Measurements from ENCODE around the gene HOMER2.
"Not testable (repeated sequence)": the region's sequence is repeated elsewhere in the genome, so short reads cannot be mapped to it uniquely, and the experiment has no call there.

The HOMER2 gene

DNA sequence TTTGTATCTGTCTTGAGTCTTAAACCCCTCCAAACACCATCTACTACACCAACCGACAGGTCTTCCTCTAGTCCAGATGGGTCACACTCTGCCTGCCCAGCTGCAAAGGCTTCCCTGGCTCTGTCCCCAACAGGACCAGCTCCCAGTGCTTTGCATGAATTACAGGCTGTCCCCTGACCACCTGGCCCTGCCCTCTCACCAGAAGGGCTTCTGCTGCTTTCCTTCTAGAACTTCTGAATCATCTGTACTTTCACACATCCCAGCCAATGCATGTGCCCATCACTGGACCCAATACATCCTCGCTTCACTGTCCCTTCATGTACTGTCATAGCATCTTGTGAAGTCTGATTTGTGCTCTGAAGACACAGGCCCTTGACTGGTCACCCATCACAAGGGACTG lies 53.6 kb downstream of the HOMER2 start:
- TF ChIP-seq, protein P1, sequence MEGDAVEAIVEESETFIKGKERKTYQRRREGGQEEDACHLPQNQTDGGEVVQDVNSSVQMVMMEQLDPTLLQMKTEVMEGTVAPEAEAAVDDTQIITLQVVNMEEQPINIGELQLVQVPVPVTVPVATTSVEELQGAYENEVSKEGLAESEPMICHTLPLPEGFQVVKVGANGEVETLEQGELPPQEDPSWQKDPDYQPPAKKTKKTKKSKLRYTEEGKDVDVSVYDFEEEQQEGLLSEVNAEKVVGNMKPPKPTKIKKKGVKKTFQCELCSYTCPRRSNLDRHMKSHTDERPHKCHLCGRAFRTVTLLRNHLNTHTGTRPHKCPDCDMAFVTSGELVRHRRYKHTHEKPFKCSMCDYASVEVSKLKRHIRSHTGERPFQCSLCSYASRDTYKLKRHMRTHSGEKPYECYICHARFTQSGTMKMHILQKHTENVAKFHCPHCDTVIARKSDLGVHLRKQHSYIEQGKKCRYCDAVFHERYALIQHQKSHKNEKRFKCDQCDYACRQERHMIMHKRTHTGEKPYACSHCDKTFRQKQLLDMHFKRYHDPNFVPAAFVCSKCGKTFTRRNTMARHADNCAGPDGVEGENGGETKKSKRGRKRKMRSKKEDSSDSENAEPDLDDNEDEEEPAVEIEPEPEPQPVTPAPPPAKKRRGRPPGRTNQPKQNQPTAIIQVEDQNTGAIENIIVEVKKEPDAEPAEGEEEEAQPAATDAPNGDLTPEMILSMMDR (IDR thresholded peaks at IDR 0.05; ENCODE audit: control insufficient read depth, insufficient read depth, low read depth, low read length, missing control alignments): no peak
- no peak for DNase-seq (ENCODE audit: low read depth)
- H3K4me3 ChIP-seq (ENCODE audit: control insufficient read depth, low read depth, low read length): no peak overlapping the region

DNA sequence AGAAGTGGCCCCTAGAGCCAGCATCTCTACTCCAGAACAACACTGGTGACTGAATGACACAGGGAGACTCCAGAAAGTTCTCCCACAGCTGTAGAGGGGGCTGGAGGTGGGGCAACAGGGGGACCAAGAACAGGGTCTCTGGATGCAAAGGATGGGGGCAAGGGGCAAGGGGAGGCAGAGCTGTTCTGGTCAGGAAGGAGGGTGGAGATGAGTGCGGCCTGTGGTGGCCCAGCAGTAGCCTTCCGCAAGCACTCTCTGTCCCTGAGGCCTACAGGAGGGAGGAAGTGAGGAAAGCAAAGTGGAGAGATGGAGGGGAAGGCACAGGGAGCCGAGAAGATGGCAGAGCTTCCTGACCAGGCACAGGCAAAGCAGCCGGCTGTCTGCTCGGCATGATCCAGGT lies 56.5 kb downstream of the HOMER2 start:
- TF ChIP-seq, protein P1 (IDR thresholded peaks at IDR 0.05; ENCODE audit: control insufficient read depth, insufficient read depth, low read depth, low read length, missing control alignments): no peak
- no peak for DNase-seq (ENCODE audit: low read depth)
- no peak overlapping the region for H3K4me3 ChIP-seq (ENCODE audit: control insufficient read depth, low read depth, low read length)

DNA sequence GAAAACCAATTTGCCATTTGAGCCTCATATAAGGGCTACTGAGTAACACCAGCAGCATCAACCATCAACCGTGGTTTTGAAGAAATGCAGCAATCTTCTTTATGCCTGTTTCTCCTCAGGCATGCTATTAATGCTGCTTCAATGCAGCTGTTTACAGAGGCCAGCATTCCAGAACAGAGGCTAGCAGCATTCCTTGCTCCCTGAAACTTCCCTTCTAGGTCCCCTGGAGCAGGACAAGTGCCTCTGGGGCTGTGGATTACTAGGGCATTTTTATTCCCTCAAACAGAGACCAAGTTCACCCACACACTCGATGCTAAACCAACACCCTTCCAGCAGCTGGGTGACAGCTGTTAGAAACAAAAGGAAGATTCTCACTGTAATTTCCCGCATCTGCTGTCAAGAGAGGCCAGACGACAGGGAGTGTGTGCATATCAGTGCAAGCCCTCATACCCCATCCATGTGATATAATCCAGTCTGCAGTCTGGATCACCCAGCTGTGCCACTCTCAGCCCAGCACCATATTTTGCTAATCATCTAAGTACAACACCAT lies 57.5 kb downstream of the HOMER2 start:
- TF ChIP-seq, protein P1 (IDR thresholded peaks at IDR 0.05; ENCODE audit: control insufficient read depth, insufficient read depth, low read depth, low read length, missing control alignments): no peak
- no peak overlapping the region for H3K4me3 ChIP-seq (ENCODE audit: control insufficient read depth, low read depth, low read length)
- DNase-seq (ENCODE audit: low read depth): no peak

DNA sequence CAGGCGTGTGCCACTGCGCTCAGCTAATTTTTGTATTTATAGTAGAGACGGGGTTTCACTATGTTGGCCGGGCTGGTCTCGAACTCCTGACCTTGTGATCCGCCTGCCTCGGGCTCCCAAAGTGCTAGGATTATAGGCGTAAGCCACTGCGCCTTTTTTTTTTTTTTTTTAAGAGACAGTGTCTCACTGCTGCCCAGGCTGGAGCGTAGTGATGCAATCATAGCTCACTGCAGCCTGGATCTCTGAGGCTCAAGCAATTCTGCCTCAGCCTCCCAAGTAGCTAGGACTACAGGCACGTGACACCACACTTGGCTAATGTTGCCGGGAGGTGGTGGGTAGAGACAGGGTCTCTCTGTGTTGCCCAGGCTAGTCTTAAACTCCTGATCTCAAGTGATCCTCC lies 59.0 kb downstream of the HOMER2 start:
- H3K4me3 ChIP-seq (ENCODE audit: control insufficient read depth, low read depth, low read length); DNase-seq (ENCODE audit: low read depth): not testable (repeated sequence)

DNA sequence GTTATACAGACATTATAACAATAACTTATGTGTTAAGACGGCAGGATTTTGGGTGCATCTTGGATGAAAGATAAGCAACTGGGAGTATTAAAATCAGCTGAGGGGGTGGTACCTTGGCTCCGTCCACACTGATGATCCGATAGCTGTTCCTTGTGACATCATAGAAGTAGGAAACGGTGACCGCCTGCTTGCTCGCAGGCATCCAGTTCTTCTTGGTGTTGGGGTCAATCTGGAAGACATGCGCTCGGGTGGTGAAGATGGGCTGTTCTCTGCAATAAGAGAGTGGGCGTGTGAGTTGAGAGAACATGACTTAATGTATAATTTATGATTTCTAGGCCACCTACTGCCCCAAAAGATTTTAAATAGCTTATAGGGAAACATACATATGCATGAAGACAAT lies 59.9 kb downstream of the HOMER2 start:
- TF ChIP-seq, protein P1 (IDR thresholded peaks at IDR 0.05; ENCODE audit: control insufficient read depth, insufficient read depth, low read depth, low read length, missing control alignments): no peak
- no peak overlapping the region for H3K4me3 ChIP-seq (ENCODE audit: control insufficient read depth, low read depth, low read length)
- DNase-seq (ENCODE audit: low read depth): no peak

DNA sequence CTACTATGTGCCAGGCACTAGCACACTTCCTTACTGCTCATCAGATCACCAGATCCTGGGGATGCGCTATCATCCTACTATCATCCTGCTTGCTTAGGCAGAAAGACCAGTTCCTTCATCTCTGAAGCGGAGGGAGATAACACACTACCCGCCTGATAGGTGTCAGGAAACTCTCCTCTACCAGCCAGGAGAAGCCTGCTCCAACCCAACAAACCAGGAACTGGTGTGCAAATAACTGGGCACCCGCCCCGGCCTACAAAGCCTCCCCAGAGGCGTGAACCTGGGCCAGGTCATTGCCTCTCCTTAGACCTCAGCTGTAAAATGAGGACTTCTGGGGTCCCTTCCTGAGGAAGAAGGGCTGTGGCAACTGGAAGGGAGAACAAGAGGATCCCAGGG lies 61.5 kb downstream of the HOMER2 start:
- TF ChIP-seq, protein P1 (IDR thresholded peaks at IDR 0.05; ENCODE audit: control insufficient read depth, insufficient read depth, low read depth, low read length, missing control alignments): no peak
- H3K4me3 ChIP-seq (ENCODE audit: control insufficient read depth, low read depth, low read length): no peak overlapping the region

DNA sequence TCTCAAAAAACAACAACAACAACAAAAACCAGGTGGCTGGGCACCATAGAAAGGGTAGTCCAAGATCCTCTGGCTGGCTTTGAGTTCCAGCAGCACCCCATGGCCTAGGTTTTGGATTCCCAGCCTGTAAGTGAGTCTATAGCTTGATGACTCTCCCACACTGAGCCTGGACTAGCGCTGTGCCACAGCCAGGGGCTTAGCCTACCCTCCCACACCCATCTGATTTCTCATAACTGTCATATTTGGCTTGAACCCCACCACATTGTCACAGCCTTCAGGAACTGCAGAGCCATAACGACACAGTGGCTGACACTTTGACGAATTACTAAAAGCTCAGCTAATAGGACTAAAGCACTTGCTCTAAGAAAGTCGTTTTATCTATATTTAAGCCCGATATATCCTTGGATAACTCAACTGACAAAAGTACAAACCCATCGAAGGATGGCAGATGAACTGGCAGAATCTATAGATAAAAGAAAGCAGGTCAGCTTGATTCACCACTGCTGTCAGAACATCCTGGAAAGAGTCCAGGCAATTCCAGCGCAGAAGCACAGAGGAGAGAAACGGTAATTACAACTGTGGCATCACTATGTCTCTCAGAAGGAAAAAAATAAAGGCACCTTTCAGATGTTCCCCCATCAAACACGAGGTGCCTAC lies 62.1 kb downstream of the HOMER2 start:
- TF ChIP-seq, protein P1 (IDR thresholded peaks at IDR 0.05; ENCODE audit: control insufficient read depth, insufficient read depth, low read depth, low read length, missing control alignments): no peak
- no peak overlapping the region for H3K4me3 ChIP-seq (ENCODE audit: control insufficient read depth, low read depth, low read length)
- DNase-seq (ENCODE audit: low read depth): no peak

More for the DNA sequence above, 61.5 kb downstream of the HOMER2 start:
- no peak for DNase-seq (ENCODE audit: low read depth)

All from AG09309 (cell line).